Lower leg skin (tissue), 4 donors: ENCODE measurements around the gene TMEM259. TPM values are rescaled to one million over a fixed set of nuclear protein-coding genes. Genes with fewer than 3 reads are reported as not detected.

Experiments used
- DNase-seq, 2 donors: peaks; one replicate each; pipeline ENCODE4 v3.0.0-alpha.2; 2019; ENCODE audit warnings: low spot score in 2 of 2
- H3K4me3 ChIP-seq: fragments of 200-600 bp; sonication (generic); 2 replicates; pipeline ENCODE4 v1.5.1; 2017; ENCODE audit warnings: mild to moderate bottlenecking, low read depth; ENCODE audit not compliant: poor library complexity, severe bottlenecking
- CTCF ChIP-seq, 3 donors: fragments of 450-650 bp; IDR thresholded peaks; one replicate each; pipeline ENCODE4 v1.5.1; 2016; ENCODE audit warnings: antibody characterized with exemption in 3 of 3, mild to moderate bottlenecking in 3 of 3, moderate library complexity in 2 of 3
- POLR2A ChIP-seq, 2 donors: fragments of 450-650 bp; IDR thresholded peaks; one replicate each; pipeline ENCODE4 v1.6.1; 2016 to 2017; ENCODE audit warnings: antibody characterized with exemption in 2 of 2, mild to moderate bottlenecking in 1 of 2, moderate library complexity in 1 of 2
- WGBS, 2 donors: methylation state at CpG; one replicate each; pipeline ENCODE4 v1.1.5; 2018; 5-methylcytosine and 5-hydroxymethylcytosine counted together
- intact Hi-C: fragments of 100-400 bp; cut with DNase I; formaldehyde crosslinking; loops from one replicate; pipeline ENCODE4 v1.15.0; 2023; ENCODE audit warnings: low total_unique reads
- total RNA-seq, 4 donors: library from RNA; depleted of rRNA; stranded (reverse); fragments of >200 nt; gene quantifications; one replicate each; pipeline ENCODE4 v1.1.0, GENCODE V29; 2016

Gene TMEM259
- total RNA-seq, 4 donors from 2014 or later: 180 to 299 (median 226) TPM

- 64 to 77% methylated on average over 4 of the region's 4 CpGs for WGBS, 2 donors
- no peak for DNase-seq
- intact Hi-C loops: no loop called here
- TF ChIP-seq CTCF (IDR thresholded peaks at IDR 0.05) (no peak), POLR2A (IDR thresholded peaks at IDR 0.05) (no peak)
- no peak overlapping the region for H3K4me3 ChIP-seq
Measured at GRCh38 chr19:1002600-1002999, 18.3 kb downstream of the TMEM259 start.

DNA sequence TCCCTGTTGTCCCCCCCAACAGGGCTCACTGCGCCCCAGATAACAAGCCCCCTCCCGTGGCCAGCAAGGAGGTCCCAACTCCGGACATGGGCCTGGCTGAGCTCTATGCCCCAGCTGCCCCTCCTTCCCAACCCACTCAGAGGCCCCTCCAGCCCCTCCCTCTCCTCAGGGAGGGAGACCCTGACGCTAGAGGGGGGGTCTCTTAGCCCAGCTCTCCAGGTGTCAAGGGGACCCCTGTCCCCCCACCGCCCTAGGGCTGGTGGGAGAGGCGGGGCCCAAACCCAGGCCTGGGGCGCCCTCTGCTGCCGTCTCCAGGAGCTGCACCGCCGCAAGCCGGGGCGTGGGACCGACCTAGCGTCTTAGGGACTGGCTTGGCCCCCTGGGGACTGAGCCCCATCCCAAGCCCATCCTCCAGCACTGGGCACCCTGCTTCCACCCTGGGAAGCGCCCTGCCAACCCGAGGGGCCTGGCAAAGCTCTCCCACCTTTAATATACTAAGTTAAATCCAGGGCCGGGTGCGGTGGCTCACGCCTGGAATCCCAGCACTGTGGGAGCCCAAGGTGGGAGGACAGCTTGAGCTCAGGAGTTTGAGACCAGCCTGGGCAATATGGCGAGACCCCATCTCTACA, 19.3 kb downstream of the TMEM259 start:
- H3K4me3 ChIP-seq: no peak overlapping the region
- intact Hi-C loops: no loop called here
- 9 to 12% methylated on average over 12 to 14 of the region's 20 CpGs for WGBS, 2 donors
- TF ChIP-seq CTCF (IDR thresholded peaks at IDR 0.05) (peak in 1 of 3 donors; percentile 84), POLR2A (IDR thresholded peaks at IDR 0.05) (no peak)
- DNase-seq: no peak

DNA sequence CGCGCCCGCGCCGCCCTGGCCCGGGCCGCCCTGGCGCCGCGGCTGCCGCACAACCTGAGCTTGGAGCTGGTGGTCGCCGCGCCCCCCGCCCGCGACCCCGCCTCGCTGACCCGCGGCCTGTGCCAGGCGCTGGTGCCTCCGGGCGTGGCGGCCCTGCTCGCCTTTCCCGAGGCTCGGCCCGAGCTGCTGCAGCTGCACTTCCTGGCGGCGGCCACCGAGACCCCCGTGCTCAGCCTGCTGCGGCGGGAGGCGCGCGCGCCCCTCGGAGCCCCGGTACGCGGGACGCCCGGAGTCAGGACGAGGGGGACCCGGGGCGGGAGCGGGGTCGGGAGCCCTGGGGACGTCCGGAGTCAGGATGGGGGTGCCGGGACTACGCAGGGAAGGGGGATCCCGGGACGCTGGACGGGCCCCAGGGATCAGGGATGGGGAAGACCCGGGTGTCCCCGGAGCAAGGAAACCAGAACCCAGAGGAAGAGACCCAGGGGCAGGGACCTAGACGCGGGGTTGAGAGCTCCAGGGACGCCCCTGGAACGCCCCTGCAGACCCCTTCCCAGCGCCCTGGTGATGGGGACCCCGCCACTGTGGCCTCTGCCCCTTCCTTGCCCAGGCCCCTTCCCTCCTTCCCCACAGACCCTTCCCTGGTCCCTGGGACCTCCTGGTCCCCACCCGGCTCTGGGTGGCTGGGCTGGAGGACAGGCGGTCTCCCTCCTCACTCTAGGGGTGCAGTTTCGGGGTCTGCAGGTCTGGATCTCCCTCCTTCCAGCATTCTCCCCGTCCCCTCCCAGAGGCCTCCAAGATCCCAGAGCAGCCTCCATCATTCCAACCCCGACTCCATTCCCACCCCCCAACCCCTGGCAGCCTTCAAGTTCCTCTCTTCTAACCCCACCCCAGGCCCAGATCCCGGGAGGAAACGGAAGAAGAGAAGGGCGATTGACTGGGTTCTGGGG, 20.1 kb downstream of the TMEM259 start:
- intact Hi-C loops: no loop called here
- H3K4me3 ChIP-seq: no peak overlapping the region
- DNase-seq: no peak
- TF ChIP-seq POLR2A (IDR thresholded peaks at IDR 0.05): no peak
- no peak for TF ChIP-seq CTCF (IDR thresholded peaks at IDR 0.05)
- WGBS, 2 donors: 6 to 16% methylated on average over 14 to 37 of the region's 73 CpGs

DNA sequence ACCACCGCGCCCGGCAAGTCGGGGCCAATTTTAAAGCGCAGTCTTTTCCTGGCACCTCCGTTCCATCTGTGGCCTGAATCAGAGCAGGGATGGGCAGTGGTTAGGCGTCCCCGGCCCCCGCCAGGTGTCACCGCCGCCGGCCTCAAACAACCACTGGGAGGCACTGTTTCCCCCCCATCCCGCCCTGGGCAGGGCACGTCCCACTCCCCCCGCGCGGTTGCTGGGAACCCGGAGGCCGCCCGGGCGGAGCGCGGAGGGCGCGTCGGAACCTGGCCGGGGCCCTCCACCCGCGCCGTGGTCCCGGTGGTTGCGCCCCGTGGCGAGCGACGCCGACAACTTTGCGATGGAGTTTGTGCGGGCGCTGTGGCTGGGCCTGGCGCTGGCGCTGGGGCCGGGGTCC, 20.8 kb downstream of the TMEM259 start, which contains the start of gene GRIN3B:
Gene GRIN3B, plus strand, starts transcription at position 325 of the 400 bp plus-strand sequence. Its CDS starts 19 bp downstream, at position 344.
- no peak for DNase-seq
- 4 to 5% methylated on average over 16 to 23 of the region's 43 CpGs for WGBS, 2 donors
- TF ChIP-seq CTCF (IDR thresholded peaks at IDR 0.05) (no peak), POLR2A (IDR thresholded peaks at IDR 0.05) (no peak)
- intact Hi-C loops: no loop called here
- no peak within 1 kb of the TSS for H3K4me3 ChIP-seq

DNA sequence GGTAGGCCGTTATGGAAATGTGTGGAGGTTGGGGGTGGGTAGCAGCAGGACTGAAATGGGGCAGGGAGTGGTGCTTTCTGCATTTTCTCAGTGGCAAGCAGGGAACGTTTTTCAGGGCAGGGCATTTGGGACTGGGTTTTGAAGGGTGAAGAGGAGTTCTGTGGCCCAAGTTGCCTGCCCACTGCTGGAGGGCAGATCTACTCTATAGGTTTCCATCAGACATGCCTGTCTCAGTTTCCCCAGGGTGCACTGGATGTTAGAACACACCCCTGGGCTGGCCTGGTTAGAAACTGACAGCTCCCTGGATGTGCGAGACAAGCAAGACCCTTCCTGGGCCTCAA, 21.6 kb downstream of the TMEM259 start:
- intact Hi-C loops: no loop called here
- H3K4me3 ChIP-seq: no peak overlapping the region
- 52 to 55% methylated on average over 3 of the region's 3 CpGs for WGBS, 2 donors
- TF ChIP-seq CTCF (IDR thresholded peaks at IDR 0.05) (no peak), POLR2A (IDR thresholded peaks at IDR 0.05) (no peak)
- DNase-seq: no peak
